ENCODE measurements around the gene PTGES. TPM values are rescaled to one million over a fixed set of nuclear protein-coding genes. Genes with fewer than 3 reads are reported as not detected.

Gene PTGES
- total and polyA plus RNA-seq, 10 of the 15 experiments (the other 5 are each of a cell fraction or from before 2014, with no cell fraction given) = 0.57 TPM; not detected in 9

- no peak for TF ChIP-seq ATF7 (IDR thresholded peaks at IDR 0.05; ENCODE audit: low read depth)
- no peak for TF ChIP-seq ZNF217 (IDR thresholded peaks at IDR 0.05)
- TF ChIP-seq JUND (IDR thresholded peaks at IDR 0.05; ENCODE audit: low read depth, low read length) = no peak
- TF ChIP-seq RELA (IDR thresholded peaks at IDR 0.05; ENCODE audit: borderline replicate concordance, partially characterized antibody) = no peak
- no peak for TF ChIP-seq IKZF1 (conservative IDR thresholded peaks at IDR 0.05)
Observed at GRCh38 chr9:129781131-129781530, 28.3 kb upstream of the PTGES start (continued).

GRCh38 chr9:129779560-129780190, 26.8 kb upstream of the PTGES start:
- ChIA-PET POLR2A (no interaction called here), SMC1A (ENCODE audit: uncharacterized antibody, unreplicated experiment) (interaction anchor here (1.1 kb wide), 1 partner anchor 18 kb away, joined by 3 read pairs; no protein-coding TSS in a partner anchor), RAD21 (ENCODE audit: unreplicated experiment) (no interaction called here), CTCF (interaction anchor here (1.1 kb wide), 1 partner anchor 41 kb away, joined by 5 read pairs; no protein-coding TSS in a partner anchor)
- in situ Hi-C loops (cut with MboI) (loop anchor here (5.0 kb wide), 3 partner anchors 42 to 647 kb away; no protein-coding TSS in a partner anchor), intact Hi-C loops (cut with micrococcal nuclease; ENCODE audit: unreplicated experiment) (loop anchor here (5.0 kb wide), 1 partner anchor 642 kb away; no protein-coding TSS in a partner anchor)
- Histone ChIP-seq H3K4me1 (ENCODE audit: control insufficient read depth, insufficient read depth, low read length) (no peaks in the 10 kb centered on the region), H3K36me3 (ENCODE audit: control insufficient read depth in 2 of 2, insufficient read depth in 2 of 2, low read length in 1 of 2) (no peaks in the 10 kb centered on the region), H3K9ac (ENCODE audit: control insufficient read depth, insufficient read depth, low read length) (no peak overlapping the region), H3K27me3 (replicated peaks in 1 of 2; ENCODE audit: control insufficient read depth in 2 of 2, insufficient read depth in 2 of 2, low read length in 1 of 2) (no peaks in the 10 kb centered on the region; a peak in 1 of 4 replicates), H3K4me2 (ENCODE audit: control insufficient read depth, insufficient read depth) (no peak overlapping the region), H3K27ac (ENCODE audit: control insufficient read depth, insufficient read depth) (no peak overlapping the region), H3K9me3 (replicated peaks; ENCODE audit: control insufficient read depth, insufficient read depth, low read length) (no peaks in the 10 kb centered on the region), H3K4me3 (no peak overlapping the region), H3K79me2 (ENCODE audit: control insufficient read depth, insufficient read depth, low read length) (no peaks in the 10 kb centered on the region), H2AFZ (ENCODE audit: control insufficient read depth, low read depth, low read length) (no peak overlapping the region), H4K20me1 (ENCODE audit: control insufficient read depth, insufficient read depth) (no peaks in the 10 kb centered on the region)
- DNase-seq (ENCODE audit: low read depth, low spot score) (no peak), FAIRE-seq (no peak), ATAC-seq (no peak)
- TF ChIP-seq HSF1 (IDR thresholded peaks at IDR 0.05; ENCODE audit: low read depth, low read length) = no peak
- no peak for TF ChIP-seq HDAC2 (IDR thresholded peaks at IDR 0.05)
- no peak for TF ChIP-seq USF2 (IDR thresholded peaks at IDR 0.05; ENCODE audit: borderline replicate concordance, low read depth, low read length)
- no peak for TF ChIP-seq TCF7 (IDR thresholded peaks at IDR 0.05; ENCODE audit: borderline replicate concordance)
- TF ChIP-seq E2F8 (IDR thresholded peaks at IDR 0.05; ENCODE audit: low read depth, partially characterized antibody) = no peak
- TF ChIP-seq NFYA (IDR thresholded peaks at IDR 0.05; ENCODE audit: borderline replicate concordance, low read depth, low read length) = no peak
- TF ChIP-seq JUND (IDR thresholded peaks at IDR 0.05; ENCODE audit: low read depth, low read length) = no peak
- 49% methylated on average over 7 of the region's 7 CpGs for WGBS (ENCODE audit: insufficient coverage, insufficient replicate concordance, low lambda C conversion rate, missing lambda C conversion rate)
- no TSS peak for BruUV-seq (replicated peaks)

All from GM12878 (cell line).